CD14-positive monocyte (primary cell): ENCODE data around the gene CELF2. TPM values are rescaled to one million over a fixed set of nuclear protein-coding genes. Genes with fewer than 3 reads are reported as not detected.
"Not testable (repeated sequence)": the region's sequence is repeated elsewhere in the genome, so short reads cannot be mapped to it uniquely, and the experiment has no call there.

Source experiments
- DNase-seq, 3 donors: peaks; one replicate each; pipeline ENCODE4 v3.0.0-alpha.2; 2011 to 2022
- H2AFZ ChIP-seq: 2 replicates; pipeline ENCODE4 v1.6.0; 2012; ENCODE audit warnings: mild to moderate bottlenecking, low read depth, low read length, inconsistent platforms; ENCODE audit not compliant: insufficient read depth, poor library complexity, severe bottlenecking
- H3K27ac ChIP-seq, 2 donors: 1 replicate in 1 of 2; 2 replicates in 1 of 2; pipeline ENCODE4 v1.5.1; 2012 to 2013; ENCODE audit warnings: low read length in 2 of 2, control low read depth in 1 of 2, inconsistent platforms in 1 of 2, low read depth in 1 of 2, mild to moderate bottlenecking in 1 of 2
- H3K27me3 ChIP-seq, 2 donors: one replicate each; pipeline versions ENCODE4 v1.6.0 to v1.6.1; 2011 to 2013; ENCODE audit warnings: low read length in 2 of 2; ENCODE audit not compliant: control insufficient read depth in 2 of 2, insufficient read depth in 2 of 2
- H3K36me3 ChIP-seq, 2 donors: replicated peaks in 1 of 2; 1 replicate in 1 of 2; 2 replicates in 1 of 2; pipeline versions ENCODE4 v1.5.1 to v1.6.1; 2012 to 2013; ENCODE audit warnings: low read length in 2 of 2, control low read depth in 1 of 2, inconsistent platforms in 1 of 2, mild to moderate bottlenecking in 1 of 2; ENCODE audit not compliant: insufficient read depth in 2 of 2, control insufficient read depth in 1 of 2
- H3K4me1 ChIP-seq, 2 donors: 1 replicate in 1 of 2; 2 replicates in 1 of 2; pipeline versions ENCODE4 v1.5.1 to v1.6.1; 2012 to 2013; ENCODE audit warnings: low read length in 2 of 2, control low read depth in 1 of 2, inconsistent platforms in 1 of 2, mild to moderate bottlenecking in 1 of 2, moderate library complexity in 1 of 2; ENCODE audit not compliant: insufficient read depth in 2 of 2, control insufficient read depth in 1 of 2
- H3K4me2 ChIP-seq: replicated peaks from 2 replicates; pipeline ENCODE3; 2012; ENCODE audit warnings: low read length, moderate library complexity, mild to moderate bottlenecking; ENCODE audit not compliant: poor library complexity, severe bottlenecking; ENCODE audit errors: extremely low read depth
- H3K4me3 ChIP-seq, 3 experiments: fragments of 200-600 bp in 1 of 3; sonication (generic) in 1 of 3; replicated peaks in 1 of 3; 1 replicate in 2 of 3; 2 replicates in 1 of 3; pipeline ENCODE4 v1.5.1; 2011 to 2013; ENCODE audit warnings: low read length in 3 of 3, mild to moderate bottlenecking in 3 of 3, control low read depth in 2 of 3, low read depth in 2 of 3, inconsistent platforms in 1 of 3, moderate library complexity in 1 of 3
- H3K79me2 ChIP-seq: 2 replicates; pipeline ENCODE4 v1.6.0; 2012; ENCODE audit warnings: mild to moderate bottlenecking, control low read depth, inconsistent platforms, low read length, moderate library complexity; ENCODE audit not compliant: insufficient read depth
- H3K9ac ChIP-seq: 2 replicates; pipeline ENCODE4 v1.6.0; 2017; ENCODE audit warnings: low read length, mild to moderate bottlenecking; ENCODE audit not compliant: insufficient read depth, poor library complexity, severe bottlenecking
- H3K9me3 ChIP-seq, 2 donors: replicated peaks in 1 of 2; 1 replicate in 1 of 2; 2 replicates in 1 of 2; pipeline versions ENCODE4 v1.5.1 to v1.6.1; 2012 to 2013; ENCODE audit warnings: low read length in 2 of 2, control low read depth in 1 of 2; ENCODE audit not compliant: control insufficient read depth in 1 of 2, insufficient read depth in 1 of 2
- H4K20me1 ChIP-seq: 2 replicates; pipeline ENCODE4 v1.6.0; 2012; ENCODE audit warnings: mild to moderate bottlenecking, low read length, control low read depth, moderate library complexity; ENCODE audit not compliant: insufficient read depth
- H3K27ac Mint-ChIP-seq, 7 donors: one replicate each; pipeline ENCODE4 v1.8.0; 2020; ENCODE audit warnings: mild to moderate bottlenecking in 7 of 7, mixed read lengths in 7 of 7, moderate library complexity in 6 of 7, inconsistent platforms in 2 of 7
- H3K27me3 Mint-ChIP-seq, 3 donors: one replicate each; pipeline ENCODE4 v1.8.0; 2021 to 2022; ENCODE audit warnings: low read depth in 3 of 3, mild to moderate bottlenecking in 3 of 3, mixed read lengths in 3 of 3, moderate library complexity in 3 of 3, inconsistent platforms in 1 of 3
- H3K36me3 Mint-ChIP-seq, 2 donors: one replicate each; pipeline ENCODE4 v1.8.0; 2020; ENCODE audit warnings: mixed read lengths in 2 of 2, inconsistent platforms in 1 of 2, mild to moderate bottlenecking in 1 of 2
- H3K4me1 Mint-ChIP-seq: one replicate; pipeline ENCODE4 v1.8.0; 2020; ENCODE audit warnings: mild to moderate bottlenecking, mixed read lengths
- H3K4me3 Mint-ChIP-seq, 2 donors: one replicate each; pipeline ENCODE4 v1.8.0; 2020; ENCODE audit warnings: mild to moderate bottlenecking in 2 of 2, mixed read lengths in 2 of 2, moderate library complexity in 1 of 2
- H3K9me3 Mint-ChIP-seq, 7 donors: one replicate each; pipeline ENCODE4 v1.8.0; 2020 to 2022; ENCODE audit warnings: mixed read lengths in 7 of 7, mild to moderate bottlenecking in 6 of 7, moderate library complexity in 6 of 7, inconsistent platforms in 2 of 7
- WGBS: methylation state at CpG from one replicate; pipeline ENCODE4 v1.1.5; 2013; ENCODE audit warnings: missing lambda C conversion rate; ENCODE audit not compliant: insufficient coverage; 5-methylcytosine and 5-hydroxymethylcytosine counted together
- intact Hi-C, 2 donors: fragments of 100-400 bp; cut with micrococcal nuclease; formaldehyde crosslinking; loops; one replicate each; pipeline versions ENCODE4 v1.15.0 to v1.15.1; 2023
- polyA plus RNA-seq, 3 donors: library from polyadenylated mRNA; depleted of rRNA in 1 of 3; unstranded in 2 of 3; stranded (reverse) in 1 of 3; fragments of 300-500 nt in 2 of 3; fragments of >200 nt in 1 of 3; fragmentation: Illumina TruSeq in 2 of 3; gene quantifications; 1 replicate in 2 of 3; 2 replicates in 1 of 3; pipeline ENCODE4 v1.2.3, GENCODE V29; 2012 to 2021
- TF ChIP-seq, protein P1 (sequence below): fragments of 200-600 bp; IDR thresholded peaks from one replicate; pipeline ENCODE4 v1.8.0; 2022; ENCODE audit warnings: antibody characterized with exemption, mild to moderate bottlenecking

Gene CELF2
- polyA plus RNA-seq, 3 donors, result 53.5 to 93.3 (median 80.5) TPM

- no peak overlapping the region for H3K4me2 ChIP-seq
- TF ChIP-seq, protein P1, sequence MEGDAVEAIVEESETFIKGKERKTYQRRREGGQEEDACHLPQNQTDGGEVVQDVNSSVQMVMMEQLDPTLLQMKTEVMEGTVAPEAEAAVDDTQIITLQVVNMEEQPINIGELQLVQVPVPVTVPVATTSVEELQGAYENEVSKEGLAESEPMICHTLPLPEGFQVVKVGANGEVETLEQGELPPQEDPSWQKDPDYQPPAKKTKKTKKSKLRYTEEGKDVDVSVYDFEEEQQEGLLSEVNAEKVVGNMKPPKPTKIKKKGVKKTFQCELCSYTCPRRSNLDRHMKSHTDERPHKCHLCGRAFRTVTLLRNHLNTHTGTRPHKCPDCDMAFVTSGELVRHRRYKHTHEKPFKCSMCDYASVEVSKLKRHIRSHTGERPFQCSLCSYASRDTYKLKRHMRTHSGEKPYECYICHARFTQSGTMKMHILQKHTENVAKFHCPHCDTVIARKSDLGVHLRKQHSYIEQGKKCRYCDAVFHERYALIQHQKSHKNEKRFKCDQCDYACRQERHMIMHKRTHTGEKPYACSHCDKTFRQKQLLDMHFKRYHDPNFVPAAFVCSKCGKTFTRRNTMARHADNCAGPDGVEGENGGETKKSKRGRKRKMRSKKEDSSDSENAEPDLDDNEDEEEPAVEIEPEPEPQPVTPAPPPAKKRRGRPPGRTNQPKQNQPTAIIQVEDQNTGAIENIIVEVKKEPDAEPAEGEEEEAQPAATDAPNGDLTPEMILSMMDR, result no peak
- no peaks in the 10 kb centered on the region for H3K79me2 ChIP-seq
- no peak overlapping the region for H3K4me3 ChIP-seq
- Mint-ChIP-seq H3K27ac (no peak overlapping the region), H3K27me3 (peaks cover 0 to 3% (median 0%) of the 10 kb centered on the region in 3 donors), H3K4me1 (no peaks in the 10 kb centered on the region), H3K36me3 (no peaks in the 10 kb centered on the region), H3K9me3 (peaks cover 0 to 2% (median 0%) of the 10 kb centered on the region in 7 donors), H3K4me3 (no peak overlapping the region)
- no peaks in the 10 kb centered on the region for H3K36me3 ChIP-seq
- no peak for DNase-seq
- intact Hi-C loops, result no loop called here
- H2AFZ ChIP-seq, result no peak overlapping the region
- no peak overlapping the region for H3K9ac ChIP-seq
- 100% methylated on average over 2 of the region's 5 CpGs for WGBS
- no peaks in the 10 kb centered on the region for H3K27me3 ChIP-seq
- H4K20me1 ChIP-seq, result no peaks in the 10 kb centered on the region
- no peak overlapping the region for H3K27ac ChIP-seq
- no peaks in the 10 kb centered on the region for H3K9me3 ChIP-seq
- no peaks in the 10 kb centered on the region for H3K4me1 ChIP-seq
These were observed 22.6 kb upstream of the CELF2 start for GRCh38 chr10:10995120-10995519.

DNA sequence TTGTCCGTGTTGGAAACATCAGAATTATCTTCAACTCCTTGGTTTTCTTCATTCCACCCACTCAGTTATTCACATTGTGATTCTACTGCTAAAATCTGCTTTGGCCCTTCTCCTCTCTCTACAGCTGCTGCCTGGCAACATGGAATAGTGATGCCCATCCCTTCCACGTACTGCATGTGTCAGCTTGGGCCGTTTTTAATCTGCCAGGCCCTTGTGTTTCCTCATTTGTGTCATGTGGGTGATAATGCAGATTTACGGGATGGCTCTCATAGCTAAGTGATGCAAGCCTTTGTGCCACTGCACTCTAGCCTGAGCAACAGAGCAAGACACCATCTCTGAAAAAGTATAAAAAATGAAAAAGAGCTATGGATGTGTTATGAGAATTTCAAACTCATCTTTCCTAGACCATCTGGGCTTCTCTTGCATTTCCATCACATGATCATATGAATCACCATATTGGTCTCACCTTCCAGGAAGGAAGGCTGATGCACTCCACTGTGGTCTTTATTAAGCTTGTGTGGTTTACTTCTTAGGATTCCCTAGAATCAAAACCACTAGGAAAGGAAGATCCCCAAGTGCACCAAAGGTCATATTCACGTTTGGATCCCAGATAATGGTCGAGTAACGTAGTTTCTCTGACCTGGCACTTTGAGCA is 20.6 kb upstream of the CELF2 start:
- Histone ChIP-seq H4K20me1 (no peaks in the 10 kb centered on the region), H2AFZ (no peak overlapping the region), H3K36me3 (no peaks in the 10 kb centered on the region), H3K4me1 (no peaks in the 10 kb centered on the region), H3K27me3 (no peaks in the 10 kb centered on the region), H3K4me3 (no peak overlapping the region), H3K27ac (no peak overlapping the region), H3K9ac (no peak overlapping the region), H3K79me2 (no peaks in the 10 kb centered on the region), H3K9me3 (no peaks in the 10 kb centered on the region), H3K4me2 (no peak overlapping the region)
- Mint-ChIP-seq H3K27ac (no peak overlapping the region), H3K27me3 (peaks cover 0 to 2% (median 0%) of the 10 kb centered on the region in 3 donors), H3K9me3 (peaks cover 0 to 4% (median 0%) of the 10 kb centered on the region in 7 donors), H3K4me3 (no peak overlapping the region), H3K36me3 (no peaks in the 10 kb centered on the region), H3K4me1 (no peaks in the 10 kb centered on the region)
- TF ChIP-seq, protein P1, result no peak
- intact Hi-C loops, result no loop called here
- no peak for DNase-seq
- WGBS, result 75% methylated on average over 6 of the region's 7 CpGs

DNA sequence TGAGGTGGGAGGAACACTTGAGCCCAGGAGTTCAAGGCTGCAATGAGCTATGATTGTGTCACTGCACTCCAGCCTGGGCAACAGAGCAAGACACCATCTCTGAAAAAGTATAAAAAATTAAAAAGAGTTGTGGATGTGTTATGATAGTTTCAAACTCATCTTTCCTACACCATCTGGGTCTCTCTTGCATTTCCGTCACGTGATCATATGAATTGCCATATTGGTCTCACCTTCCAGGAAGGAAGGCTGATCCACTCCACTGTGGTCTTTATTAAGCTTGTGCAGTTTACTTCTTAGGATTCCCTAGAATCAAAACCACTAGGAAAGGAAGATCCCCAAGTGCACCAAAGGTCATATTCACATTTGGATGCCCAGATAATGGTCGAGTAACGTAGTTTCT is 18.2 kb upstream of the CELF2 start:
- H3K27ac Mint-ChIP-seq, H3K4me1 Mint-ChIP-seq, DNase-seq, H3K4me3 Mint-ChIP-seq, H3K27ac ChIP-seq, H3K4me2 ChIP-seq, H2AFZ ChIP-seq, H3K79me2 ChIP-seq, H3K9me3 ChIP-seq, H3K4me3 ChIP-seq, H3K9me3 Mint-ChIP-seq, H3K27me3 ChIP-seq, H3K36me3 Mint-ChIP-seq, H3K4me1 ChIP-seq, H4K20me1 ChIP-seq, H3K27me3 Mint-ChIP-seq, H3K36me3 ChIP-seq, H3K9ac ChIP-seq, intact Hi-C loops: not testable (repeated sequence)
- 95% methylated on average over 3 of the region's 4 CpGs for WGBS
